K562 (cell line): ENCODE results near the gene CABP4. TPM values are rescaled to one million over a fixed set of nuclear protein-coding genes. Genes with fewer than 3 reads are reported as not detected.
A peak's percentile ranks its signal among the peaks of the same experiment; 100 is the strongest.

Source experiments
- ATAC-seq: fragments of 200-7000 bp; cut with Tn5 transposase; 3 replicates; pipeline ENCODE4 v1.9.1; 2020; ENCODE audit warnings: moderate library complexity
- Bru-seq: library from RNA; stranded (reverse); fragments of 400-500 nt; gene quantifications from one replicate; lab custom pipeline; 2021; lab: Mats Ljungman, UMichigan
- BruChase-seq, 2 experiments: library from RNA; stranded (reverse); fragments of 400-500 nt; gene quantifications; one replicate each; lab custom pipeline; 2021; lab: Mats Ljungman, UMichigan
- BruUV-seq: library from RNA; stranded (reverse); fragments of 400-500 nt; replicated peaks from 2 replicates; lab custom pipeline; 2021; lab: Mats Ljungman, UMichigan
- CTCF ChIA-PET: fragments of 300-600 bp; formaldehyde crosslinking; extraction: SDS; loops from one replicate; lab custom pipeline; 2021; ENCODE audit warnings: low intra/inter-chr PET ratio; lab: Yijun Ruan, JAX
- POLR2A ChIA-PET: fragments of 300-600, 350-650 bp; sonication (Branson Sonifier 250); formaldehyde crosslinking; extraction: SDS; loops from one replicate; lab custom pipeline; 2021; ENCODE audit warnings: antibody characterized with exemption, inconsistent platforms; lab: Yijun Ruan, JAX
- DNase-seq, 4 experiments: peaks; one replicate each; pipeline versions ENCODE4 v3.0.0 to v3.0.0-alpha.2; 2011 to 2018; ENCODE audit warnings: low spot score in 3 of 4, mixed read lengths in 3 of 4; ENCODE audit errors: extremely low read depth in 1 of 4
- FAIRE-seq: peaks from 2 replicates; lab custom pipeline; 2011; peaks lifted over from hg19 to GRCh38; lab: Jason Lieb, UNC
- H2AFZ ChIP-seq: 2 replicates; pipeline ENCODE4 v1.6.0; 2011; ENCODE audit warnings: low read depth, low read length, control low read depth, inconsistent platforms
- H3K27ac ChIP-seq: fragments of 200-600 bp; 3 replicates; pipeline ENCODE4 v1.8.0; 2011; ENCODE audit warnings: low read depth, mild to moderate bottlenecking, control low read depth, inconsistent platforms, low read length, moderate library complexity, mixed read lengths; ENCODE audit errors: extremely low read depth
- H3K27me3 ChIP-seq, 2 experiments: fragments of 300-600 bp in 1 of 2; 2 replicates in 1 of 2; 3 replicates in 1 of 2; pipeline versions ENCODE4 v1.6.0 to v1.8.0; 2011; ENCODE audit warnings: inconsistent platforms in 2 of 2, low read length in 2 of 2, mild to moderate bottlenecking in 1 of 2, mixed read lengths in 1 of 2, moderate library complexity in 1 of 2; ENCODE audit not compliant: control insufficient read depth in 2 of 2, insufficient read depth in 2 of 2
- H3K36me3 ChIP-seq: fragments of 300-600 bp; 3 replicates; pipeline ENCODE4 v1.8.0; 2011; ENCODE audit warnings: mild to moderate bottlenecking, low read length, inconsistent platforms; ENCODE audit not compliant: control insufficient read depth, insufficient read depth
- H3K4me1 ChIP-seq, 2 experiments: fragments of 200-600 bp in 1 of 2; replicated peaks in 1 of 2; 2 replicates in 1 of 2; 3 replicates in 1 of 2; pipeline versions ENCODE4 v1.5.1 to v1.8.0; 2011; ENCODE audit warnings: inconsistent platforms in 2 of 2, low read length in 2 of 2, mild to moderate bottlenecking in 1 of 2, mixed read lengths in 1 of 2, moderate library complexity in 1 of 2; ENCODE audit not compliant: control insufficient read depth in 2 of 2, insufficient read depth in 2 of 2
- H3K4me2 ChIP-seq: 2 replicates; pipeline ENCODE4 v1.6.1; 2011; ENCODE audit warnings: low read length, control low read depth, inconsistent platforms, mixed read lengths; ENCODE audit not compliant: insufficient read depth
- H3K4me3 ChIP-seq: fragments of 200-600 bp; sonication (generic), shearing (Covaris generic); 2 replicates; pipeline ENCODE4 v1.5.1; 2016; ENCODE audit warnings: control low read depth, inconsistent platforms
- H3K79me2 ChIP-seq: fragments of 200-600 bp; 3 replicates; pipeline ENCODE4 v1.8.0; 2011; ENCODE audit warnings: low read length, inconsistent platforms; ENCODE audit not compliant: control insufficient read depth, insufficient read depth
- H3K9ac ChIP-seq, 2 experiments: 2 replicates each; pipeline versions ENCODE4 v1.6.0 to v1.6.1; 2011; ENCODE audit warnings: low read depth in 2 of 2, low read length in 2 of 2, control low read depth in 1 of 2, inconsistent platforms in 1 of 2, mild to moderate bottlenecking in 1 of 2, mixed read lengths in 1 of 2; ENCODE audit not compliant: insufficient read depth in 1 of 2
- H3K9me1 ChIP-seq: one replicate; pipeline ENCODE4 v1.6.0; 2011; ENCODE audit warnings: inconsistent platforms, mild to moderate bottlenecking, low read length, moderate library complexity; ENCODE audit not compliant: control insufficient read depth, insufficient read depth
- H3K9me3 ChIP-seq: replicated peaks from 2 replicates; pipeline ENCODE4 v1.5.1; 2011; ENCODE audit warnings: low read depth, low read length, inconsistent platforms; ENCODE audit not compliant: control insufficient read depth, insufficient read depth
- H4K20me1 ChIP-seq: replicated peaks from 2 replicates; pipeline ENCODE4 v1.6.1; 2011; ENCODE audit warnings: low read length, inconsistent platforms, mixed read lengths; ENCODE audit not compliant: control insufficient read depth, insufficient read depth
- DACH1 ChIP-seq: fragments of 450-650 bp; IDR thresholded peaks from 2 replicates; pipeline ENCODE4 v1.6.1; 2018; ENCODE audit not compliant: partially characterized antibody
- WGBS: fragments of 100-300 bp; shearing (Covaris generic); methylation state at CpG from one replicate; pipeline ENCODE4 v1.1.6; 2016; ENCODE audit warnings: low coverage, mixed read lengths; ENCODE audit not compliant: insufficient coverage; ENCODE audit errors: missing lambda C conversion rate; 5-methylcytosine and 5-hydroxymethylcytosine counted together
- in situ Hi-C: fragments of 300-500 bp; cut with MboI; formaldehyde crosslinking; loops from 4 replicates; pipeline ENCODE4 v1.15.0; 2018; ENCODE audit warnings: inconsistent platforms, mixed read lengths
- intact Hi-C: fragments of 100-400 bp; cut with micrococcal nuclease; formaldehyde crosslinking; loops from 2 replicates; pipeline ENCODE4 v1.14.2; 2022
- long read RNA-seq, 3 experiments: library from polyadenylated mRNA in 2 of 3; library from RNA in 1 of 3; unstranded in 2 of 3; stranded (forward) in 1 of 3; transcript quantifications; one replicate each; pipeline ENCODE4 v2.0.0, GENCODE V29; 2019 to 2022
- polyA minus RNA-seq, 3 experiments: library from RNA; depleted of rRNA, polyadenylated mRNA; stranded (reverse); fragments of >200 nt; gene quantifications; 2 replicates each; pipeline ENCODE4 v1.2.3, GENCODE V29; 2011
- polyA plus RNA-seq, 8 experiments: library from polyadenylated mRNA; depleted of rRNA in 4 of 8; stranded (reverse) in 5 of 8; unstranded in 3 of 8; fragments of >200 nt; fragmentation: Nextera tagmentation in 2 of 8; fragmentation: Illumina TruSeq in 1 of 8; extraction: Ambion mirVana in 2 of 8; extraction: Trizol in 1 of 8; gene quantifications; 2 replicates each; pipeline versions ENCODE4 v1.2.1 to v1.2.3, GENCODE V29; 2011 to 2014; ENCODE audit warnings: inconsistent platforms in 1 of 8, missing spikeins in 1 of 8
- total RNA-seq, 7 experiments: library from RNA; depleted of rRNA in 6 of 7; stranded (reverse); fragments of >200 nt in 6 of 7; fragmentation: Illumina TruSeq in 2 of 7; extraction: Trizol in 2 of 7; gene quantifications; 2 replicates each; pipeline versions ENCODE4 v1.2.1 to v1.2.3, GENCODE V29; 2011 to 2021; ENCODE audit warnings: low replicate concordance in 1 of 7

Gene CABP4
- not detected in 2 replicates for total RNA-seq (2011; cell fraction: chromatin; rRNA removed; ENCODE audit: low replicate concordance)
- 0.92 TPM in 1 of 2 replicates, not detected in the other for total RNA-seq (2011; cell fraction: nucleolus; rRNA removed)
- 1.0 TPM in 1 of 2 replicates, not detected in the other for total RNA-seq (2011; cell fraction: nucleoplasm; rRNA removed)
- total RNA-seq (2014; rRNA removed) (not detected in 2 replicates), total RNA-seq (2014; rRNA removed; fragmentation: Illumina TruSeq; extraction: Trizol) (not detected in 2 replicates), total RNA-seq (2015; rRNA removed; fragmentation: Illumina TruSeq; extraction: Trizol) (0.11 TPM in 1 of 2 replicates, not detected in the other), total RNA-seq (2021) (not detected in 2 replicates), polyA plus RNA-seq (2011; rRNA removed) (0.08 TPM in 1 of 2 replicates, not detected in the other), polyA plus RNA-seq (2014; fragmentation: Illumina TruSeq; extraction: Trizol) (not detected in 2 replicates), polyA plus RNA-seq (2014; fragmentation: Nextera tagmentation; extraction: Ambion mirVana) (not detected), polyA plus RNA-seq (2014; rRNA removed) (not detected in 2 replicates), polyA minus RNA-seq (2011; rRNA and poly(A)+ RNA removed) (not detected in 2 replicates), Bru-seq, nascent RNA (percentile 14 among the genes with signal in this experiment), BruChase-seq, experiment 1, labeled RNA remaining after a 2-hour chase (percentile 20 among the genes with signal in this experiment), BruChase-seq, experiment 2, labeled RNA remaining after a 6-hour chase (percentile 18 among the genes with signal in this experiment)
- 0.16 TPM in 1 of 2 replicates, not detected in the other for polyA plus RNA-seq (2011; cell fraction: cytosol; rRNA removed)
- 0.26 TPM in 1 of 2 replicates, not detected in the other for polyA plus RNA-seq (2011; cell fraction: nucleus; rRNA removed)
- polyA plus RNA-seq (2012) = 0.14 and 0.20 TPM in 2 replicates
- polyA minus RNA-seq (2011; cell fraction: cytosol; rRNA and poly(A)+ RNA removed) = not detected in 2 replicates
- not detected in 2 replicates for polyA minus RNA-seq (2011; cell fraction: nucleus; rRNA and poly(A)+ RNA removed)
- long read RNA-seq, experiment 1 = 0 reads
- long read RNA-seq, experiment 2 = 0 reads
- long read RNA-seq, experiment 3 = 0 reads

DNA sequence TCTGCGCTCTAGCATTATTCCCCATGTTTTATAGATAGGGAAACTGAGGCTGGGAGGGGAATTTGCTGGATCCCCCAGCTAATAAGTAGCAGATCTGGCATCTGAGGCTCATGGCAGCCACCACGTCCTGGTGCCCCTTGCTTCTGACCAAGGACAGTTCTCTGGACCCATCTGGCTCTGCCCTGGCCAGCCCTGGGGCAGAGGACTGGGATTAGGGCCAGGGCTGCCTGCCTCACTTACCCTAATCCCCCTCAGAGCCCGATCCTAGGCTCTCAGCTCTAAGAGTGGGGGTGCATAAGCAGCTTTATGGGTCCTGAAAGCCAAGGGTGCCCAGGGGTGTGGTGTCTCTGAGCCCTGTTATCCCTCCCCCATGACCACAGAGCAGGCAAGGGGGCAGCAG, at the start of gene CABP4:
Gene CABP4, plus strand, starts transcription at position 301 of the 400 bp plus-strand sequence. Its CDS starts 70 bp downstream, at position 371.
- in situ Hi-C loops = no loop called here
- no peaks in the 10 kb centered on the region for H3K9me1 ChIP-seq
- WGBS = 63% methylated on average over 3 of the region's 3 CpGs
- H2AFZ ChIP-seq = 0 out of 2 replicates have a peak within 1 kb of the TSS, but pooled peaks have one; percentile 37
- H3K27me3 ChIP-seq = no peaks in the 10 kb centered on the region
- no peak within 1 kb of the TSS for H3K4me3 ChIP-seq
- peak within 1 kb of the TSS in 1 of 2 experiments; percentile 81; a peak in 2 of 4 replicates for H3K9ac ChIP-seq
- ATAC-seq (no peak), DNase-seq (no peak), FAIRE-seq (no peak)
- CTCF ChIA-PET = no interaction called here
- BruUV-seq = no TSS peak
- H3K9me3 ChIP-seq = no peaks in the 10 kb centered on the region
- no peaks in the 10 kb centered on the region for H4K20me1 ChIP-seq
- peaks cover 0 to 49% of the 10 kb centered on the region in 2 experiments; a peak in 2 of 5 replicates for H3K4me1 ChIP-seq
- intact Hi-C loops = no loop called here
- no peak within 1 kb of the TSS for H3K4me2 ChIP-seq
- TF ChIP-seq DACH1 = no peak
- no peak within 1 kb of the TSS for H3K27ac ChIP-seq
- H3K79me2 ChIP-seq = no peaks in the 10 kb centered on the region
- POLR2A ChIA-PET = interaction anchor here (0.6 kb wide), 1 partner anchor 86 kb away, joined by 3 read pairs; no protein-coding TSS in a partner anchor
- no peaks in the 10 kb centered on the region for H3K36me3 ChIP-seq
